RWPE1 (cell line): ENCODE data around the gene UMPS.

Experiments used
- CTCF ChIA-PET: fragments of 350-600 bp; sonication (Branson Sonifier 250); formaldehyde crosslinking; extraction: SDS; loops from one replicate; lab custom pipeline; 2021; lab: Yijun Ruan, JAX
- POLR2A ChIA-PET: fragments of 400-600 bp; formaldehyde crosslinking; extraction: SDS; loops from one replicate; lab custom pipeline; 2020; ENCODE audit warnings: antibody characterized with exemption; ENCODE audit not compliant: low non-redundant PET; lab: Yijun Ruan, JAX
- DNase-seq: peaks from one replicate; pipeline ENCODE4 v3.0.0; 2012; ENCODE audit warnings: low spot score
- H3K27ac ChIP-seq: fragments of 450-650 bp; 2 replicates; pipeline ENCODE4 v1.5.1; 2017
- TF ChIP-seq, protein P1 (sequence below): fragments of 450-650 bp; conservative IDR thresholded peaks from 2 replicates; pipeline ENCODE4 v1.5.1; 2017; ENCODE audit warnings: low read depth, mild to moderate bottlenecking

The UMPS gene

DNA sequence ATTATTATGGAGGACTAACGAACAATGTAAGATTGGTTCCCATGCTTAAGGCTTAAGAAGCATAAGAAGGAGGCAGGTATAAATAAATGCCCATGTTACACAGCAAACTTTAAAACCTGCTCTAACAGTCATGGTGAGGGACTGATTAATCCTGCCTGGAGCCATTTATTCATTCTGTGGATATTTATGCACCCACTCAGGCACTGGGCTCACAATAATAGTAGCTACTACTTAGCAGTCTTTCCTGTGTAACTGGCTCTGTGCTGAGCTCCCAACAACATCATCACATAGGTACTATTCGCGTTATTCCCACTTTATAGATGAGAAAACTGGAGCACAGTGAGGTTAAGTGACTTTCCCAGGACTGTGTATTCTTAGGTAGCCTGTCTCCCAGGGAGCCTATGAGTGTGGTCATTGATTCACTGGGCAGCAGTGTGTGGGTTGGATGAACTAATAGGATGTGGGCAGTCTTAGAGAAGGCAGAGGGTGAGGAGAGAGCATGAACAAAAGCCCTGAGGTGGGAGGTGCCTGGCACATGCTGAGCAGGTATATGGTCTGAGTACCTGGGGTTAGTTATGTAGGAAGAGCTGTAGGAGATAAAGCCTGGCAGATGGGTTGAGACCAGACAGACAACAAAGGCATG is 44.1 kb upstream of the UMPS start:
- TF ChIP-seq, protein P1, sequence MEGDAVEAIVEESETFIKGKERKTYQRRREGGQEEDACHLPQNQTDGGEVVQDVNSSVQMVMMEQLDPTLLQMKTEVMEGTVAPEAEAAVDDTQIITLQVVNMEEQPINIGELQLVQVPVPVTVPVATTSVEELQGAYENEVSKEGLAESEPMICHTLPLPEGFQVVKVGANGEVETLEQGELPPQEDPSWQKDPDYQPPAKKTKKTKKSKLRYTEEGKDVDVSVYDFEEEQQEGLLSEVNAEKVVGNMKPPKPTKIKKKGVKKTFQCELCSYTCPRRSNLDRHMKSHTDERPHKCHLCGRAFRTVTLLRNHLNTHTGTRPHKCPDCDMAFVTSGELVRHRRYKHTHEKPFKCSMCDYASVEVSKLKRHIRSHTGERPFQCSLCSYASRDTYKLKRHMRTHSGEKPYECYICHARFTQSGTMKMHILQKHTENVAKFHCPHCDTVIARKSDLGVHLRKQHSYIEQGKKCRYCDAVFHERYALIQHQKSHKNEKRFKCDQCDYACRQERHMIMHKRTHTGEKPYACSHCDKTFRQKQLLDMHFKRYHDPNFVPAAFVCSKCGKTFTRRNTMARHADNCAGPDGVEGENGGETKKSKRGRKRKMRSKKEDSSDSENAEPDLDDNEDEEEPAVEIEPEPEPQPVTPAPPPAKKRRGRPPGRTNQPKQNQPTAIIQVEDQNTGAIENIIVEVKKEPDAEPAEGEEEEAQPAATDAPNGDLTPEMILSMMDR = no peak
- ChIA-PET CTCF (interaction anchor here (0.6 to 5.7 kb wide), 3 partner anchors 44 to 121 kb away, joined by 5 to 61 read pairs (median 5); partner anchors contain the start of gene UMPS), POLR2A (no interaction called here)
- H3K27ac ChIP-seq = no peak overlapping the region
- DNase-seq = peak; percentile 46

DNA sequence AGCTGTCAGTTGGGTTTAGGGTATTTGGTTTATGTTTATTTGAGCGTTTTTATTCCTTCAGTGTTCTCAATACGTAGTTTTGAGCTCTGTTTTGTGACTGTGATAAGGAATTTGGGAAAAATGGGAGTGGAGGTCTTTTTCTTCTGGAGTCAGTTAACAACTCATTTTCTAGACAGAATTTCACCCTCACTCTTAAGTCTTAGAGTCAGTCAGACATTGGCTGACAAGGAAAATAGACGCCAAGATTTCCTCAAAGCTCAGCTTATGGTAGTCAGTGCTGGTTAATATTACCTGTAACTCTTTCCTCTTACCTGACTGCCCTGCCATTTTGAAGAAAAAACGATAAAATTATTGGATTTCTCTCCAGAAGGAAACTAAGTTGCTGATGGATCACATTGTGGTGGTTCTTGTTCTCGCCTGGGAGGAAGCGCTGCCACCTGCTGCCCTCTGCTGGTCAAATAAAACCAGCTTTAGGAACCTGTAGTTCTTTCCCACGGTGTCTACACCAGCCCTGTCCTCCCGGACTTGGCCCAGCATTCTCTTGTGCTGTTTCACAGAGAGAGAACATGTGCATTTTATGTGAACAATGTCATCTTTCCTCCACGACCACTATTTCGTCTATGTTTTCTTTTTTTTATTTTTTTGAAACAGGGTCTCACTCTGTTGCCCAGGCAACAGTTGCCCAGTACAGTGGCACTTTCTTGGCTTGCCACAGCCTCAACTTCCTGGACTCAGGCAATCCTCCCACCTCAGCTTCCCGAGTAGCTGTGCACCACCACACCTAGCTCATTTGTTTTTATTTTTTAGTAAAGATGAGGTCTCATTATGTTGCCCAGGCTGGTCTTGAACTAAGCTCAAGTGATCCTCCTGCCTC is 41.4 kb upstream of the UMPS start:
- CTCF ChIA-PET = interaction anchor here (0.6 to 5.7 kb wide), 19 partner anchors 16 to 946 kb away, joined by 3 to 61 read pairs (median 4); no protein-coding TSS in a partner anchor
- peak; percentile 85 for DNase-seq
- TF ChIP-seq, protein P1 = peak; percentile 89
- POLR2A ChIA-PET = no interaction called here
- H3K27ac ChIP-seq = no peak overlapping the region

DNA sequence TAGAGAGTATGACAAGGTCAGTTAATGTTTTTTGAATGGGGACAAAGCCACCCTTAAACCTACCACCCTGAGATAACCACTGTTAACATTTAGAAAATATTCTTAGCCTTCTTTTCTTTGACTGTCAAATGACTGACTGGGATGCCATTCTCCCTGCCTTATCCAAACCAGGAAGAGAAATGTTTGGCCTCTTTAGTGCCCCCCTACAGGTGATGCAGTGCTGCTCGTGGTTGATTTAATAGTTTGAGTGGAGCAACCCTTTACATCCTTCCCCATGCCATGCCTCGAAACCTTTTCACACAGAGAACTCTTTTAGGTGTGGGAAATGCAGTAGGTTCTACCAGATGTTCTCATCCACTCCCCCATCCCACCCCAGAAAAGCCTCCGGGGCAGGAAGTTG is 38.7 kb upstream of the UMPS start:
- no peak overlapping the region for H3K27ac ChIP-seq
- ChIA-PET CTCF (interaction anchor here (5.7 kb wide), 1 partner anchor 126 kb away, joined by 61 read pairs; no protein-coding TSS in a partner anchor), POLR2A (no interaction called here)
- TF ChIP-seq, protein P1 = no peak
- no peak for DNase-seq

DNA sequence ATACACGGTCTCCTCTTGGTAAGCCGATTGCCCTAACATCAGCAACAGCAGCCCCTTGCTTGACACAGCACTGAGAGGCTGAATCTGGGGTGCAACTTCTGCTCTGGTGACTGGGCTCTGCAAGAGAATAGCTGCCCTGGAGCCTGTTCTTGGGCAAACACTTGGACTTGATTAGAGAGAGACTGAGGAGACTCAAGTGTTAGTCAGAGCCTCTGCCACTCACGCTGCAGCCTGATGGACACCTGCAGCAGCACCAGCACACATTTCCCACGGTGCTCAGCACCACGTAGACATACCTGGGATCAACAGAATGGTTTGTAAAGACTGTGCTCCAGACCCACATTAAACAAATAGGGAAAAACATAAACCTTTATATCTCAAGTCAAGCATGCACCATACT is 35.8 kb upstream of the UMPS start:
- DNase-seq = no peak
- ChIA-PET POLR2A (no interaction called here), CTCF (no interaction called here)
- H3K27ac ChIP-seq = no peak overlapping the region
- TF ChIP-seq, protein P1 = no peak

DNA sequence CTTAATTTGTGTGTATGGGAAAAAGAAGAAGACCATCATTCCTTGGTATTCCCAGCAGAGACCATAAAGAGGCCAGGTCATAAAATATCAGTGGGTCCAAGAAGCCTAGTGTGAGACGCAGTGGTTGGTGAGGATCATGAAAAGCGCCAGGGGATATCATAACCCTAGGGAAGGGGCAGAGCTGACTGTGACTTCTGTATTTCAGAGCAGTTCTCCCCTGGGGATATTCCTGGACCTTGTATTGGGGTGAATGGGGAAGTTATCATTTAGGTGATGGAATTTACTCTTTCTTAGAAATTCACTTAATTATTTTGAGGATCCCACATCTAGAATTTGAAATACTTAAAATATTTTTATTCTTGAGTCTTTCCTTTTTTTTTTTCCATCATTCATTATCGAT is 34.9 kb upstream of the UMPS start:
- ChIA-PET CTCF (no interaction called here), POLR2A (no interaction called here)
- TF ChIP-seq, protein P1 = no peak
- no peak for DNase-seq
- H3K27ac ChIP-seq = no peak overlapping the region

DNA sequence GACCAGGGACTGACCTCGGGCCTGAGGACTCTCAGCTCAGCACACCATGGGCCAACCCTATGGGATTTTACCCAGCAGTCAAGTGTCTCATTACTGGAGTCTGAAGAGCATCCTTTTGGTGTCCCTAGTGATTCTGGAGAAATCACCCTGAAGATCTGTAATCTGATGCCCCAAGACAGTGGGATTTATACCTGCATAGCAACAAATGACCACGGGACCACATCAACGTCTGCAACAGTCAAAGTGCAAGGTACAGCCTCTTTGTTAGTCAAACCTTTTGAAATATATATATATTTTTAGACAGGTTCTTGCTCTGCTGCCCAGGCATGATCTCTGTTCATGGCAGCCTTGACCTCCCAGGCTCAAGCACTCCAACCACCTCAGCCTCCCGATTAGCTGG is 34.2 kb upstream of the UMPS start:
- TF ChIP-seq, protein P1 = no peak
- no peak for DNase-seq
- H3K27ac ChIP-seq = no peak overlapping the region
- CTCF ChIA-PET = interaction anchor here (1.5 kb wide), 1 partner anchor 131 kb away, joined by 5 read pairs; no protein-coding TSS in a partner anchor
- POLR2A ChIA-PET = no interaction called here
